H1 (cell line): ENCODE results near the gene CAGE1. TPM values are rescaled to one million over a fixed set of nuclear protein-coding genes. Genes with fewer than 3 reads are reported as not detected.

Source experiments
- CTCF ChIA-PET: fragments of 300-600 bp; sonication (Branson Sonifier 250); formaldehyde crosslinking; loops from one replicate; lab custom pipeline; 2021; ENCODE audit not compliant: partially characterized antibody; lab: Charles Lee
- POLR2A ChIA-PET: fragments of 300-600 bp; sonication (Branson Sonifier 250); formaldehyde crosslinking; loops from one replicate; lab custom pipeline; 2021; ENCODE audit warnings: inconsistent platforms; ENCODE audit not compliant: partially characterized antibody; lab: Charles Lee
- DNase-seq, 2 experiments: peaks; one replicate each; pipeline versions ENCODE4 v3.0.0 to v3.0.0-alpha.2; 2010 to 2022; ENCODE audit warnings: low spot score in 2 of 2, low read depth in 1 of 2, mixed read lengths in 1 of 2
- FAIRE-seq: peaks from 2 replicates; lab custom pipeline; 2011; peaks lifted over from hg19 to GRCh38; lab: Jason Lieb, UNC
- H2AFZ ChIP-seq: 2 replicates; pipeline ENCODE4 v1.8.1; 2012; ENCODE audit warnings: low read length, inconsistent platforms
- H2AK5ac ChIP-seq: 2 replicates; pipeline ENCODE4 v1.6.1; 2013; ENCODE audit warnings: low read depth, low read length
- H2BK120ac ChIP-seq: replicated peaks from 2 replicates; pipeline ENCODE3; 2013; ENCODE audit warnings: low read depth, low read length, inconsistent platforms
- H2BK12ac ChIP-seq: 2 replicates; pipeline ENCODE4 v1.6.1; 2013; ENCODE audit warnings: low read depth, low read length
- H2BK15ac ChIP-seq: 2 replicates; pipeline ENCODE4 v1.6.1; 2013; ENCODE audit warnings: low read length
- H2BK20ac ChIP-seq: 2 replicates; pipeline ENCODE4 v1.6.1; 2013; ENCODE audit warnings: low read length
- H2BK5ac ChIP-seq: 2 replicates; pipeline ENCODE4 v1.6.1; 2013; ENCODE audit warnings: low read depth, low read length
- H3K14ac ChIP-seq: 2 replicates; pipeline ENCODE4 v1.6.1; 2013; ENCODE audit warnings: inconsistent platforms; ENCODE audit not compliant: insufficient read length
- H3K18ac ChIP-seq: 2 replicates; pipeline ENCODE4 v1.6.1; 2013; ENCODE audit warnings: low read length; ENCODE audit errors: extremely low read depth
- H3K23ac ChIP-seq: 2 replicates; pipeline ENCODE4 v1.6.1; 2013; ENCODE audit warnings: inconsistent platforms; ENCODE audit not compliant: insufficient read length
- H3K23me2 ChIP-seq: 2 replicates; pipeline ENCODE4 v1.6.1; 2013; ENCODE audit warnings: low read depth, low read length
- H3K27ac ChIP-seq: 2 replicates; pipeline ENCODE4 v1.6.1; 2011; ENCODE audit warnings: low read depth, low read length, inconsistent platforms
- H3K27me3 ChIP-seq, 4 experiments: replicated peaks in 1 of 4; 1 replicate in 1 of 4; 2 replicates in 3 of 4; pipeline versions ENCODE4 v1.6.1 to v1.8.1; 2011 to 2013; ENCODE audit warnings: low read length in 3 of 4, mild to moderate bottlenecking in 3 of 4, inconsistent platforms in 2 of 4, mixed read lengths in 2 of 4, moderate library complexity in 1 of 4; ENCODE audit not compliant: control insufficient read depth in 3 of 4, insufficient read depth in 3 of 4; ENCODE audit errors: extremely low read depth in 1 of 4
- H3K36me3 ChIP-seq, 4 experiments: 2 replicates each; pipeline versions ENCODE4 v1.6.1 to v1.8.1; 2011 to 2013; ENCODE audit warnings: mild to moderate bottlenecking in 4 of 4, low read length in 3 of 4, moderate library complexity in 2 of 4, control low read depth in 1 of 4, inconsistent platforms in 1 of 4; ENCODE audit not compliant: insufficient read depth in 4 of 4, control insufficient read depth in 2 of 4
- H3K4ac ChIP-seq: replicated peaks from 2 replicates; pipeline ENCODE3; 2013; ENCODE audit warnings: low read length, low read depth, mixed read lengths, inconsistent platforms; ENCODE audit not compliant: insufficient read length
- H3K4me1 ChIP-seq, 4 experiments: replicated peaks in 1 of 4; 1 replicate in 1 of 4; 2 replicates in 3 of 4; pipeline versions ENCODE4 v1.6.1 to v1.8.1; 2011 to 2013; ENCODE audit warnings: low read length in 3 of 4, inconsistent platforms in 2 of 4, mixed read lengths in 1 of 4; ENCODE audit not compliant: insufficient read depth in 4 of 4, control insufficient read depth in 3 of 4
- H3K4me2 ChIP-seq, 2 experiments: 2 replicates each; pipeline versions ENCODE4 v1.6.1 to v1.8.1; 2011 to 2013; ENCODE audit warnings: low read depth in 2 of 2, low read length in 2 of 2, control low read depth in 1 of 2, inconsistent platforms in 1 of 2, mild to moderate bottlenecking in 1 of 2; ENCODE audit not compliant: insufficient read depth in 1 of 2
- H3K4me3 ChIP-seq, 4 experiments: fragments of 200-600, 300-600 bp in 1 of 4; sonication (generic), shearing (Covaris generic), sonication (Bioruptor Twin) in 1 of 4; 2 replicates each; pipeline versions ENCODE4 v1.5.1 to v1.8.1; 2011 to 2016; ENCODE audit warnings: low read length in 4 of 4, low read depth in 3 of 4, control low read depth in 2 of 4, inconsistent platforms in 2 of 4, mild to moderate bottlenecking in 2 of 4, mixed read lengths in 1 of 4, moderate library complexity in 1 of 4; ENCODE audit not compliant: insufficient read depth in 2 of 4; ENCODE audit errors: extremely low read depth in 1 of 4
- H3K56ac ChIP-seq: replicated peaks from 2 replicates; pipeline ENCODE3; 2013; ENCODE audit warnings: low read depth, mild to moderate bottlenecking, mixed read lengths, low read length, inconsistent platforms; ENCODE audit not compliant: insufficient read length
- H3K79me1 ChIP-seq: 2 replicates; pipeline ENCODE4 v1.6.1; 2013; ENCODE audit warnings: low read depth, low read length, control low read depth
- H3K79me2 ChIP-seq, 2 experiments: 2 replicates each; pipeline versions ENCODE4 v1.6.1 to v1.8.1; 2012 to 2013; ENCODE audit warnings: low read length in 2 of 2, mild to moderate bottlenecking in 2 of 2, inconsistent platforms in 1 of 2; ENCODE audit not compliant: insufficient read depth in 2 of 2, control insufficient read depth in 1 of 2
- H3K9ac ChIP-seq, 4 experiments: replicated peaks in 1 of 4; 1 replicate in 1 of 4; 2 replicates in 3 of 4; pipeline versions ENCODE4 v1.6.1 to v1.8.1; 2011 to 2013; ENCODE audit warnings: low read depth in 3 of 4, low read length in 3 of 4, control low read depth in 2 of 4, mild to moderate bottlenecking in 2 of 4, moderate library complexity in 2 of 4, inconsistent platforms in 1 of 4; ENCODE audit errors: extremely low read depth in 1 of 4
- H3K9me3 ChIP-seq, 2 experiments: 2 replicates each; pipeline versions ENCODE4 v1.6.1 to v1.8.1; 2012 to 2013; ENCODE audit warnings: mild to moderate bottlenecking in 2 of 2, moderate library complexity in 2 of 2, control low read depth in 1 of 2, inconsistent platforms in 1 of 2, low read depth in 1 of 2, low read length in 1 of 2, mixed read lengths in 1 of 2; ENCODE audit not compliant: insufficient read depth in 2 of 2
- H4K20me1 ChIP-seq, 2 experiments: replicated peaks in 1 of 2; 2 replicates each; pipeline versions ENCODE3 to v1.8.1; 2011 to 2013; ENCODE audit warnings: inconsistent platforms in 2 of 2, low read length in 2 of 2, mild to moderate bottlenecking in 1 of 2; ENCODE audit not compliant: insufficient read depth in 2 of 2, control insufficient read depth in 1 of 2
- H4K5ac ChIP-seq: 2 replicates; pipeline ENCODE4 v1.6.1; 2013; ENCODE audit warnings: low read length, low read depth, mixed read lengths, inconsistent platforms; ENCODE audit not compliant: insufficient read length
- H4K8ac ChIP-seq: 2 replicates; pipeline ENCODE4 v1.8.0; 2013; ENCODE audit warnings: mild to moderate bottlenecking, moderate library complexity, low read length, inconsistent platforms; ENCODE audit not compliant: insufficient read depth; ENCODE audit errors: extremely low read depth
- H4K91ac ChIP-seq: replicated peaks from 2 replicates; pipeline ENCODE3; 2013; ENCODE audit warnings: low read length, mixed read lengths, inconsistent platforms; ENCODE audit not compliant: insufficient read length
- BCL11A ChIP-seq, 2 experiments: IDR thresholded peaks; one replicate each; pipeline ENCODE4 v1.6.1; 2011; ENCODE audit warnings: low read depth in 2 of 2, low read length in 2 of 2, mild to moderate bottlenecking in 2 of 2
- CREB1 ChIP-seq: IDR thresholded peaks from 2 replicates; pipeline ENCODE4 v1.6.1; 2012; ENCODE audit warnings: inconsistent platforms
- EGR1 ChIP-seq: IDR thresholded peaks from 2 replicates; pipeline ENCODE4 v1.6.1; 2011; ENCODE audit warnings: low read depth, low read length, borderline replicate concordance
- HDAC6 ChIP-seq: IDR thresholded peaks from one replicate; pipeline ENCODE4 v1.7.1; 2012; ENCODE audit warnings: low read depth, mild to moderate bottlenecking, inconsistent platforms, low read length, moderate library complexity
- KDM4A ChIP-seq: IDR thresholded peaks from one replicate; pipeline ENCODE4 v1.7.1; 2012; ENCODE audit warnings: low read depth, mild to moderate bottlenecking, moderate library complexity, low read length, inconsistent platforms; ENCODE audit not compliant: severe bottlenecking
- POU5F1 ChIP-seq: IDR thresholded peaks from 2 replicates; pipeline ENCODE4 v1.6.1; 2011; ENCODE audit warnings: low read depth, mild to moderate bottlenecking, low read length, moderate library complexity
- RBBP5 ChIP-seq: IDR thresholded peaks from 2 replicates; pipeline ENCODE4 v1.7.1; 2012; ENCODE audit warnings: low read depth, mild to moderate bottlenecking, inconsistent platforms, low read length, moderate library complexity, borderline replicate concordance
- SAP30 ChIP-seq: fragments of 300-600 bp; sonication (generic); IDR thresholded peaks from 2 replicates; pipeline ENCODE4 v1.7.1; 2012; ENCODE audit warnings: low read length, moderate library complexity, mild to moderate bottlenecking, inconsistent platforms; ENCODE audit not compliant: insufficient read depth, insufficient replicate concordance
- SP4 ChIP-seq: IDR thresholded peaks from 2 replicates; pipeline ENCODE4 v1.6.1; 2012; ENCODE audit warnings: low read length, inconsistent platforms
- TCF12 ChIP-seq: IDR thresholded peaks from 2 replicates; pipeline ENCODE4 v1.6.1; 2011; ENCODE audit warnings: low read depth, mild to moderate bottlenecking, low read length
- ZNF274 ChIP-seq: IDR thresholded peaks from 2 replicates; pipeline ENCODE4 v1.7.0; 2012; ENCODE audit warnings: low read length, borderline replicate concordance; ENCODE audit errors: extremely low read depth
- WGBS, 2 experiments: shearing (Covaris generic) in 1 of 2; methylation state at CpG; one replicate each; pipeline versions ENCODE4 v1.1.6 to v1.1.7; 2013 to 2015; ENCODE audit warnings: low lambda C conversion rate in 2 of 2, mixed read lengths in 2 of 2, inconsistent platforms in 1 of 2, low coverage in 1 of 2, missing lambda C conversion rate in 1 of 2; ENCODE audit not compliant: insufficient replicate concordance in 2 of 2, insufficient coverage in 1 of 2, insufficient read length in 1 of 2; ENCODE audit errors: extremely low coverage in 1 of 2, missing lambda C conversion rate in 1 of 2; 5-methylcytosine and 5-hydroxymethylcytosine counted together
- polyA plus RNA-seq, 7 experiments: library from polyadenylated mRNA; depleted of rRNA in 3 of 7; stranded (reverse) in 5 of 7; unstranded in 2 of 7; fragments of >200 nt in 5 of 7; fragments of 200-250 nt in 2 of 7; gene quantifications; 1 replicate in 5 of 7; 2 replicates in 1 of 7; 4 replicates in 1 of 7; pipeline versions ENCODE4 v1.2.1 to v1.2.3, GENCODE V29; 2011 to 2013; ENCODE audit warnings: missing spikeins in 2 of 7, mixed read lengths in 2 of 7
- total RNA-seq: library from RNA; stranded (reverse); fragmentation: NEBNext Ultra II Directional; extraction: Animal tissue kit (Norgen Biotek cat#: 25700); gene quantifications from 2 replicates; pipeline ENCODE4 v1.2.1, GENCODE V29; 2021
- TF ChIP-seq, protein P1 (sequence below): IDR thresholded peaks from 2 replicates; pipeline ENCODE4 v1.6.1; 2012; ENCODE audit warnings: low read length, inconsistent platforms
- TF ChIP-seq, protein P2 (sequence below): IDR thresholded peaks from 2 replicates; pipeline ENCODE4 v1.6.1; 2012; ENCODE audit warnings: inconsistent platforms

Gene CAGE1
- total and polyA plus RNA-seq, 2 of the 8 experiments (the other 6 are each of a cell fraction or from before 2014, with no cell fraction given) = 0.09 TPM; not detected in 1

DNA sequence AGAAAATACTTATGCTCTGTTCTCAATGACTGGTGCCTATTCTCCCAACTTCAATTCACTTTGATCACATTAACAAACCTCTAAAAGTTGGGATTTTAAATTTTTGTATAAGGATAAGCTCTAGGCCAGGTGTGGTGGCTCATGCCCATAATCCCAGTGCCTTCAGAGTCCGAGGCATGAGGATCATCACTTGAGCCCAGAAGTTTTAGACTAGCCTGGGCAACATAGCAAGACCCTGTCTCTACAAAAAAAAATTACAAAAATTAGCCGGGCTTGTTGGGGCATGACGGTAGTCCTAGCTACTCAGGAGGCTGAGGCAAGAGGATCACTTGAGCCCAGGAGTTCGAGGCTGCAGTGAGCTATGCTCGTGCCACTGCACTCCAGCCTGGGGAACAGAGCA, 80.5 kb downstream of the CAGE1 start:
- Histone ChIP-seq H3K56ac (no peak overlapping the region), H2BK20ac (no peak overlapping the region), H4K5ac (no peak overlapping the region), H3K27ac (no peak overlapping the region), H3K4ac (no peak overlapping the region), H3K79me1 (peaks cover 5% of the 10 kb centered on the region; the same call in 1 of the 2 replicates), H3K23ac (no peak overlapping the region), H3K18ac (no peak overlapping the region), H3K4me1 (no peaks in the 10 kb centered on the region), H3K23me2 (peaks cover 4% of the 10 kb centered on the region; the same call in 1 of the 2 replicates), H3K36me3 (peaks cover 8 to 46% (median 37%) of the 10 kb centered on the region in 4 experiments), H3K4me3 (no peak overlapping the region), H3K14ac (no peak overlapping the region), H3K9me3 (no peaks in the 10 kb centered on the region), H2AFZ (no peak overlapping the region), H2AK5ac (no peak overlapping the region), H3K79me2 (peaks cover 0 to 57% of the 10 kb centered on the region in 2 experiments; a peak in 3 of 4 replicates), H4K8ac (no peak overlapping the region), H3K9ac (no peak overlapping the region), H2BK12ac (no peak overlapping the region), H2BK15ac (no peak overlapping the region), H2BK120ac (no peak overlapping the region), H2BK5ac (no peak overlapping the region), H4K20me1 (peaks cover 4 to 9% of the 10 kb centered on the region in 2 experiments), H4K91ac (no peak overlapping the region), H3K27me3 (no peaks in the 10 kb centered on the region), H3K4me2 (no peak overlapping the region)
- POLR2A ChIA-PET = no interaction called here
- FAIRE-seq (no peak), DNase-seq (no peak)
- 57% methylated on average over 5 of the region's 5 CpGs; no CpG with 5 or more reads in 1 of the 2 experiments for WGBS, 2 experiments
- CTCF ChIA-PET = interaction anchor here (1.4 kb wide), 1 partner anchor 30 kb away, joined by 3 read pairs; no protein-coding TSS in a partner anchor
- TF ChIP-seq BCL11A (IDR thresholded peaks at IDR 0.05; ENCODE audit: low read depth in 2 of 2, low read length in 2 of 2) (no peak), SAP30 (no peak), RBBP5 (no peak), EGR1 (no peak), SP4 (no peak), KDM4A (no peak), ZNF274 (no peak), TCF12 (no peak), CREB1 (no peak), HDAC6 (no peak), POU5F1 (no peak)
- TF ChIP-seq, protein P1, sequence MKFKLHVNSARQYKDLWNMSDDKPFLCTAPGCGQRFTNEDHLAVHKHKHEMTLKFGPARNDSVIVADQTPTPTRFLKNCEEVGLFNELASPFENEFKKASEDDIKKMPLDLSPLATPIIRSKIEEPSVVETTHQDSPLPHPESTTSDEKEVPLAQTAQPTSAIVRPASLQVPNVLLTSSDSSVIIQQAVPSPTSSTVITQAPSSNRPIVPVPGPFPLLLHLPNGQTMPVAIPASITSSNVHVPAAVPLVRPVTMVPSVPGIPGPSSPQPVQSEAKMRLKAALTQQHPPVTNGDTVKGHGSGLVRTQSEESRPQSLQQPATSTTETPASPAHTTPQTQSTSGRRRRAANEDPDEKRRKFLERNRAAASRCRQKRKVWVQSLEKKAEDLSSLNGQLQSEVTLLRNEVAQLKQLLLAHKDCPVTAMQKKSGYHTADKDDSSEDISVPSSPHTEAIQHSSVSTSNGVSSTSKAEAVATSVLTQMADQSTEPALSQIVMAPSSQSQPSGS = no peak
- TF ChIP-seq, protein P2, sequence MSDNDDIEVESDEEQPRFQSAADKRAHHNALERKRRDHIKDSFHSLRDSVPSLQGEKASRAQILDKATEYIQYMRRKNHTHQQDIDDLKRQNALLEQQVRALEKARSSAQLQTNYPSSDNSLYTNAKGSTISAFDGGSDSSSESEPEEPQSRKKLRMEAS = no peak
